CD4-positive, alpha-beta T cell treated with Interleukin-17A for 1 hour (primary cell): ENCODE measurements around the gene GBE1.
A peak's percentile ranks its signal among the peaks of the same experiment; 100 is the strongest.
"Not testable (repeated sequence)": the region's sequence is repeated elsewhere in the genome, so short reads cannot be mapped to it uniquely, and the experiment has no call there.

Source experiments
- DNase-seq: peaks from one replicate; pipeline ENCODE4 v3.0.0-alpha.2; 2020

Gene GBE1

GRCh38 chr3:81760924-81761903, at the start of gene GBE1:
GBE1 (minus strand) TSS chr3:81761645; CDS start chr3:81761517, 128 bp downstream.
- peak; percentile 89 for DNase-seq

DNA sequence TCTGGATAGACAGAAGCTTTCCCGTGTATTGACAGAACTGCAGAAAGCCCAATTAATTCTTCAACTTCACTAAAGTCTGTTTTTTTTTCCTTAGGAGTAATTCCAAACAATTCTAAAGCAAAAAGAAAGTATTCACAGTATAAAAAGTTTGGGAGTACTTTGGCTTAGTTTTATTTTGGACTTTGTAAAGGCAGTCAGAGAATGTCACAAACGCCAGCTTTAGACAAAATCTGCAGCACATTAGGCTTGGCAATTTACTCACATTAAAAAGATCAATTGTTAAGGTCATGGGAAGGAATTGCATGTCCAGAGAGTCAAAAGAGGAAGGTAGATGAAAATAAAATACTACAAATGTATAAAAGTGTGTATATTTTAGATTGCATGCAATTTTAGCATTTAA, 47.5 kb upstream of the GBE1 start:
- no peak for DNase-seq

DNA sequence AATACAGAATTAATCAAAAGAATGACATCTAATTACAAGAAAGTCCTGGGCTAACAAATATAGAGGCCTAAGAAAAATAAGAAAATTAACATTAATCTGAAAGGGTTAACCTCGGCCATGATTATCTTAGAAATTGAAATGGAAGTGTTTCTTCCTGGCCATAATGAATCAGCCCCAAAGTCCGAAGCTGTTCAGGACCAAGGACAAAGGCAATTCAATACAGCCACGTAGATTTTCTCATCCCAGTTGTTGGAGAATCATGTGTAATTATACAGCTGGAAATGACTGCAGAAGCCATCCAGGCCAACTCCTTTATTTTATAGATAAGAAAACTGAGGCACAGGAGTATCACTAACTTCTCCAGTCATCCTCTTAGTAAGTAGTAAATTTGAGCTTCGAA, 38.0 kb upstream of the GBE1 start:
- DNase-seq = no peak

DNA sequence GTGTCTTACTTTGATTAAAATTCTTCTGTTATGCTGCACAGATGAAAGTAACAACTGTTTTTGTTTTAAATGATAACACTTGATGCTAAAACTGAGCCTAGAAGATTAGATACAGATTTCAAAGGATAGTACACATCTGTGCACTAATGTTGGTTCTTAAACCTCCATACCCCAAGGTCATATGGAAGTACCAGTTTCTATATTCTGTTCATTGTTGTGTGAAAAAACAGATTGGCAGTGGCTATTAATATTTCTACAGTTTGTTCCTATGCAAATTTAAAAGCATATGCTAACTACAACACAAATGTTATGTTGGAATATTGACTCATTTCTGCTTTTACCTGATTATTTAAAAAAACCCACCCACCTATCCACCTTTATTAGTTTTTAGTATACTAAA, 32.0 kb upstream of the GBE1 start:
- DNase-seq = no peak

DNA sequence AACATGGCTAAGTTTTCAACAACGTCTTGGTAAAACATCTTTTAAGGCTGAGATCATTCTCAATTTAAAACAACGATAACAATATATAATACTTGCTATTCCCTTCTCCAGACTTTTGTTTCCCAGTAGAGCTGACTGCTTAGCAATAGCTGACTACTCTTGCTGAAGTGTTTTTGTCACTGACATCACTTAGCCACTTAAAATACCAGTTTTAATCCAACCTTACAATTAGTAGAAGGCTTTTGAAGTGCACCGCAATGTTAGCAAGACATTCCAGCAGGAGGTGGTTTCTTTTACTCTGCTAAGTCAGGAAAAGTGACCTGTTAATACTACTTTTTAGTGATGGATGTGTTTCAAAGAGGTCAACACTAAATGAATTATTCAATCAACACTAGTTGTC, 28.7 kb upstream of the GBE1 start:
- no peak for DNase-seq

DNA sequence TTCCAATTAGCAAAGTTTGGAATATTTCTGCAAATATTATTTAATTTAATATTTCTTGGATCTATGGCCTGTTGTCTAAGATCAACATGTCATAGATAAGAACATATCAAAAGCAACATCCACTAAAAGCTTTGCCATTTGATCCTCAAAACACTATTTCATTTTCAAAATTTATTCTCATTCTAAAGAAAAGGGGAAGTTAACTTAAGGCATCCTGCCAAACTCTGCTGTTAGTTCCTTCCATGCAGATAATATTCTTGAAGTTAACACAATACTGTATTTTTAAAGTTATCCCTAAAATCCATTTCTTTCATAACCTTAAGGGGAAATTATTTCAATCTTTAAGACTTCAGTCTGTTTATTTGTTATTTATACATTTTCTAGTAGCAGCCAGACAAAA, 28.2 kb upstream of the GBE1 start:
- no peak for DNase-seq

DNA sequence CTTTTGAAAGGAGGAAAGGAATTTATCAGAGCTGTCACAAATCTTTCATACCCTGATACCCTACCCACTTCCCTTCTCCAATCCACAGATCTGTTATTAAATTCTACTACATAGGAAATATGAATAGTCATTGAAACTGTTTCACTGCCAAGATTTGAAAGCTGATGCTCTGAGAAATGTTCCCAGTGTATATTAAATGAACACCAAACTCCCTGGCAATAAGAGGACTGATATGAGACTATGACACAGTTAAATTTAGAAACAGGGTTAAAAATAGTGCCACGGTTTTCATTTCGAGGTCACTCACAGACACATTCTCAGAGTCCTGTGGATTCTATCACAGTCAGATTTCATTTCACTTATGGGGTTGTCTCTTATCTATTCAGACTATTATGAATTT, 27.2 kb upstream of the GBE1 start:
- DNase-seq = no peak

- no peak for DNase-seq
Measured at GRCh38 chr3:81788044-81788443, 26.6 kb upstream of the GBE1 start.

DNA sequence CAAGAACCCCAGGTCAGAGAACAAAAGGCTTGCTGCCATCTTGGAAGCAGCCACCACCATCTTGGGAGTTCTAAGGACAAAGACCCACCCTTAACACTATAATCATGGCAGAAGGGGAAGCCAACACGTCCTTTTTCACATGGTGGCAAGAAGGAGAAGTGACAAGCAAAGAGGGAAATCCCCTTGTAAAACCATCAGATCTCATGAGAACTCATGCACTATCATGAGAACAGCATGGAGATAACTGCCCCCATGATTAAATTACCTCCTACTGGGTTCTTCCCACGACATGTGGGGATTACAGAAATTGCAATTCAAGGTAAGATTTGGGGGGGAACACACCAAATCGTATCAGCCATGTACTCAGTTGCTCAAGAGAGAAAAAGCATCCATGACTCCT, 21.1 kb upstream of the GBE1 start:
- no peak for DNase-seq

DNA sequence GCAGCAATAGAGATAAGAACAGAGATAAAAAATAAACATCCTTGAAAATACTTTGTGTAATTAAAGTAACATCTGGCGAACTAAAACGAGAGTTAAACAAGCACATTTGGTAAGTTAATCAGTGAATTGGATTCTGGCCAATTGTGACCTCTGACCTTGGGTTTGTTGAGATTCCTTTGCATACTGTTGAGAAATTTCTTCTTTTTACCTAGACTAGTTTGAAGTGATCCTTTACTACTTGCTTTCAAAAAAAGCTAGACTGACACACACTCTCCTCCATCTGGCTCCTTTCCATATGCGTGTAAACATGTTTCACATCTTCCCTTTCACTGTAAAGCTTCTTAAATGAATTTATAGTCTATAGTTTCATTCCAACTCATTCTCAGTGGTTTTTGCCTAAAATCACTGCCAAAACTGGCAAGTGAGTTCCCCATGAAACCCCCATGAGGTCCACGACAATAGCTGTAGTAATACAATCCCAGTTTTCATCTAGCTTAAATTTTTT, 17.3 kb upstream of the GBE1 start:
- DNase-seq = no peak

- DNase-seq = no peak
Measured at GRCh38 chr3:81776643-81777042, 15.2 kb upstream of the GBE1 start.

DNA sequence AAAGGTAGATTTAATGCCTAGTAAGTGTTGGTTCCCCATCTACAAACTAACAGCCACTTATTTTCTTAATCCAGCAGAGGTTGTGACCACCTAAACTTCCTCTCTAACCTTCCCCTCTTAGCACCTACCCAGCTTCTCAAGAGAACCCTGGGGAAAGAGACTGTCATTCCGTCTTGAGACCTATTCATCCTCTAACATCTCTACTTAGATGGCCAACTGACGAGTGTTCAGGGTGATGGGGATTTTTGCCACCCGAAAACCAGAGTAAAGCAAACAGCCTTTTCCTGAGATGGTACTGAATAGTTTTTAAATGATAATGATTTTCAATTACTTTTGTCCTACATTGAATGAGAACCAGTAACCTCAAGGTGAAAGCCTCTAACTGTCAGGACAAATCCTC, 9.3 kb upstream of the GBE1 start:
- no peak for DNase-seq

DNA sequence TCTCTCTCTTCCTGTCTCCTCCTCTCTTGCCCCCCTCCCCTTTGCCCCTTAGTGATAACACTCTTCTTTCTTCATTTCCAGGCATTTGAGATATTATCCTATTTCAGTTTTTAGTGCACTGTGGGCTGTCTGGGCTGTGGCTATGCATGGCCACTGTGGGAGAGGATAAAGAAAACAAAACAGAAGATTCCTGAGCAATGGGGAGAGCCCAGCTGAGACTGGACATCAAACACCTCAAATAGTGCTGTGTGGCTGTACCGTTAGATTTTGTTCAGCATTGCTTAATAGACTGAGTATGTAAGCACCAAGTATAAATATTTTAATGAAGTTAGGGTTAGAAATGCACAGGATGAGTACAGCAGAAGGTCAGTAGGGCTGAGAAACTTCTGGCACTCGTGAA, 7.9 kb upstream of the GBE1 start:
- no peak for DNase-seq

- not testable (repeated sequence) for DNase-seq
Measured at GRCh38 chr3:81767250-81767859, 5.9 kb upstream of the GBE1 start.

DNA sequence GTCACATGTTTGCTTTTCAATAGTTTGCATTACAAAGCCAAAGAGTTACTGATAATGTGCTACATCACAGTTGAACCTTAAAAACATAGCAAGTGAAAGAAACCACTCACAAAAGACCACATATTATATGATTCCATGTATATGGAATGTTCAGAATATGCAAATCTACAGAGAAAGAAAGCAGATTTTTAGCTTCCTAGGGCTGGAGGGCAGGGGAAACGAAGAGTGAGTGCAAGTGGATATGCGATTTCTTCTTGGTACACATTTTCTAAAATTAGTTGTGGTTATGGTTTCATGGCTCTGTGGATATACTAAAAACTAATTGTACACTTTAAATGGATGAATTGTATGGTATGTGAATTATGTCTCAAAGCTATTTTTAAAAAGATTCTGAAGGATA, 4.0 kb upstream of the GBE1 start:
- no peak for DNase-seq

DNA sequence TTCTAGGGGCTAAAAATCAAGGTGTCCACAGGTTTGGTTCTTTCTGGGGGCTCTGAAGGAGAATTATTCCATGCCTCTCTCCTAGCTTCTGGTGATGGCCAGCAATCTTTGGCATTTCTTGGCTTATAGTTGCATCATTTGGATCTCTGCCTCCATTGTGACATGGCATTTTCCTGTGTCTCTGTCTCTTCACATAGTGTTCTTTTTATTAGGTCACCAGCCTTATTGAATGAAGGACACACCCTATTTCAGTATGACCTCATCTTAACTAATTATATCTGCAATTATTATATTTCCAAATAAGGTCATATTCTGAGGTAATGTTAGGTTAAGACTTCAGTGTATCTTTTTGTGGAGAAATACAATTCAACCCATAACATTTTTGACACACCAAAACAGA, 3.2 kb upstream of the GBE1 start:
- DNase-seq = no peak

- DNase-seq = no peak
Measured at GRCh38 chr3:81764002-81764401, 2.6 kb upstream of the GBE1 start.

- no peak for DNase-seq
Measured at GRCh38 chr3:81763001-81763400, 1.6 kb upstream of the GBE1 start.

DNA sequence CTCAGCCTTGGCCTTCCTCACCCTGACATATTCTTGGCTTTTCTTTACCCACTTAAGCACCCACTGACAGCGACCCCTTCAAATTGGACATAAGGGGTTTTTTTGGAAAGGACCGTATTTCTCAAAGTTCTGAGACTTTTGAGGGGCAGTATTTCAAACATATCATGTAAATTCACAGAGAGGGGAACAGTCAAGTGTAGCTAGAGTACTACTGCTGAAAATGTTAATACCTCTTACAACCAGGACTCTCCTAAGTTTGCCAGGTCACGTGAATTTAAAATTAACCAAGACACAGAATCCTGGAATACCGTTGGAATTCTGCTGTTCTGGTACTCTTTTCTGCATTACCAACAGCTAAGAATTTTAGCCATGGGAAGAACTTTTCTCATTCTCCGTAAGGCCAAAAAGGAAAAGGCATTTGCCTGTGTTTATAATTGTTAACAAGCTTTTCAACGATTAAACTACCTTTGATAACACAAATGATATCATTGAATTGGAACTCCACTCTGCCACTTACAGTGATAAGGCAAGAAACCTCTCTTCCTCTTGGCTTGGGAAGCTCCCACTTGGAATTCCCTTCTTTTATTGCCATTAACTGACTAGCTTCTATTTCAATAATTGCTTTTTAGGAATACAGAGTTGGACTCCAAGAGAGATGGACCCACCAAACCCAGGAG, 597 bp upstream of the GBE1 start:
- no peak for DNase-seq

DNA sequence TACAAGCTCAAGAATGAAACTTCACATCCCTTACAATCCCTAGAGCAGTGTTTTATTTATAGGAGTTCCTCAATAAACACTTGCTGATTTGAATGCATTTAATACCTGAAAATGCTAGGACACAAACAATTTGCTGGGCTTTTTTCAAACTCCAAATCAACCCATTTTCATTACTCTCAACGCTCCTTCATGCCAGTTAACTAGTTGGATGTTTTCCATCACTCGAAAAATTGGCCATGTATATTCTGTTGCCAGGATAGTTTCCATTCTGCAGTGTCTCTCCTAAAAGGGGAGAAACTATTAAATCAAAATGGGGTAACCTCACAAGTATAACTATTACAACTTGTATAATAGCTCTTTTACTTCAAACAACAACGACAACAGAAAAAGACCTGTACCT, 1.2 kb downstream of the GBE1 start:
- DNase-seq = no peak

DNA sequence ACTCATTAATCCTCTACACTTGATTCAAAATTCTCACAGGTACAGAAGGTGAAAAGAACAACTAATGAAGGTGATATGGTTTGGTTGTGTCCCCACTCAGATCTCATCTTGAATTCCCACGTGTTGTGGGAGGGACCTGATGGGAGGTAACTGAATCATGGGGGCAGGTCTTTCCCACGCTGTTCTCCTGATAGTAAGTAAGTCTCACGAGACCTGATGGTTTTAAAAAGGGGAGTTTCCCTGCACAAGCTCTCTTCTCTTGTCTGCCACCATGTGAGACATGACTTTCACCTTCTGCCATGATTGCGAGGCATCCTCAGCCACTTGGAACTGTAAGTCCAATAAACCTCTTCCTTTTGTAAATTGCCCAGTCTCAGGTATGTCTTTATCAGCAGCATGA, 2.7 kb downstream of the GBE1 start:
- not testable (repeated sequence) for DNase-seq

DNA sequence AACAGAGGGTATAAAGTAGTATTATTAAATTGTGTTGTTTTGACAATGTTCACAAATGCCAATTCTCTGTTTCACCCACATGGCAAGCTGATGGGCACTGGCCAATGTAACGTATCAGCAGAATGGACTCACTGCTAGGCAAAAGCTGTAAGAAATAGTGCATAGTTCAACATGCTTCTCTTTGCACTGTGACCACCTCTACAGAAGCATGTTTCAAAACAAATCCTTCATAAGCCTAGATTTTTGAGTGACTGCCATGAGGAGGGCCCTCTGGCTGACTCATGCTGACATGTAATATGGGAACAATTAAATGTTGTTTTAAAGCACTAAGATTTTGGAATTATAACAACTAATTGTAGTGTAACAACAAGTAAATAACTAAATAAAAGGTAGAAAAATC, 3.2 kb downstream of the GBE1 start:
- DNase-seq = no peak

DNA sequence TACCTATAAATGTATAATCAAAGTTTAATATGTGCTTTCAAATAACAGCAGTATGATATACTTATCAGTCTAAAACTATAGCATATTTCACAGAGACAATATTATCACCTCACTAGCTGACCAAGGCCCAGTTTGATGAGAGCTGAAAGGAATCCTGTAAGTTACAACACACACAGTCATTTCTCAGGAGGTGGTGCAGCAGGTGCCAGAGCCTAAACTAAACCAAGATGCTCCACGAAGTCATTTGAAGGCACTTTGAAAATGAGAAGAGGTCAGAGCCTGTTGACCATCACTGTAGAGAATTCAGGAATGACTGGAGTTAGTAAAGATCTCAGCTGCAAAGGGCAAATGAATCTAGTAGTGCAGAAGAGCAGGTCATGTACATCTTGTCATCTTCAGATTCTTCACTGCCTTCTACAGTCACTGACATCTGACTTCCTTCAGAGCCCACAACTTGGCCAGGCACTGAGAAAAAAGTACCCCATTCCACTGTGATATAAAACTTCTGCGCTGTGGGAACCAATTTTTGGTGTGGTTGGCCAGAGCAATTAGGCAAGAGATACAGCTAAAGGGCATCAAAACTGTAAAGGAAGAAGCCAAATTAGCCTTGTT, 7.9 kb downstream of the GBE1 start:
- no peak for DNase-seq
